GM21723 (cell line): ENCODE data around the gene DIRAS2.
"Not testable (repeated sequence)": the region's sequence is repeated elsewhere in the genome, so short reads cannot be mapped to it uniquely, and the experiment has no call there.

Experiments
- ATAC-seq: cut with Tn5 transposase; IDR thresholded peaks from one replicate; pipeline ENCODE4 v1.9.1; 2021; ENCODE audit warnings: mild to moderate bottlenecking, moderate library complexity; ENCODE audit not compliant: unreplicated experiment

Gene DIRAS2

GRCh38 chr9:90642570-90643539, at the start of gene DIRAS2:
TSS of gene DIRAS2 (minus strand) at chr9:90642824. CDS start at chr9:90613827, 28,997 bp downstream.
- ATAC-seq = peak; percentile 61

- no peak for ATAC-seq
Observed at GRCh38 chr9:90684736-90685135, 42.1 kb upstream of the DIRAS2 start.

- ATAC-seq = no peak
Observed at GRCh38 chr9:90684106-90684505, 41.5 kb upstream of the DIRAS2 start.

GRCh38 chr9:90680534-90680933, 37.9 kb upstream of the DIRAS2 start:
- no peak for ATAC-seq

GRCh38 chr9:90665072-90665471, 22.4 kb upstream of the DIRAS2 start:
- ATAC-seq = no peak

- no peak for ATAC-seq
Observed at GRCh38 chr9:90659650-90660364, 17.2 kb upstream of the DIRAS2 start.

GRCh38 chr9:90658783-90659182, 16.2 kb upstream of the DIRAS2 start:
- no peak for ATAC-seq

GRCh38 chr9:90658181-90658580, 15.6 kb upstream of the DIRAS2 start:
- no peak for ATAC-seq

GRCh38 chr9:90656876-90657275, 14.3 kb upstream of the DIRAS2 start:
- not testable (repeated sequence) for ATAC-seq

GRCh38 chr9:90651246-90651645, 8.6 kb upstream of the DIRAS2 start:
- no peak for ATAC-seq

GRCh38 chr9:90647843-90648242, 5.2 kb upstream of the DIRAS2 start:
- ATAC-seq = no peak

- no peak for ATAC-seq
Observed at GRCh38 chr9:90645721-90646120, 3.1 kb upstream of the DIRAS2 start.

- ATAC-seq = no peak
Observed at GRCh38 chr9:90641884-90642487, 638 bp downstream of the DIRAS2 start.

- ATAC-seq = no peak
Observed at GRCh38 chr9:90641086-90641485, 1.5 kb downstream of the DIRAS2 start.

- no peak for ATAC-seq
Observed at GRCh38 chr9:90640361-90640760, 2.3 kb downstream of the DIRAS2 start.

GRCh38 chr9:90637626-90638025, 5.0 kb downstream of the DIRAS2 start:
- ATAC-seq = no peak

- ATAC-seq = no peak
Observed at GRCh38 chr9:90632647-90633207, 9.9 kb downstream of the DIRAS2 start.

- ATAC-seq = no peak
Observed at GRCh38 chr9:90631964-90632363, 10.7 kb downstream of the DIRAS2 start.

- no peak for ATAC-seq
Observed at GRCh38 chr9:90629991-90630390, 12.6 kb downstream of the DIRAS2 start.

GRCh38 chr9:90629354-90629753, 13.3 kb downstream of the DIRAS2 start:
- ATAC-seq = no peak

- no peak for ATAC-seq
Observed at GRCh38 chr9:90616806-90617205, 25.8 kb downstream of the DIRAS2 start.
